Activated CD8-positive, alpha-beta memory T cell treated with anti-CD3 and anti-CD28 coated beads, Interleukin-2, amount 50 U/mL, for 24 hours (primary cell): ENCODE data around the gene MLEC.
"Not testable (repeated sequence)": the region's sequence is repeated elsewhere in the genome, so short reads cannot be mapped to it uniquely, and the experiment has no call there.

Experiments used
- DNase-seq: peaks from one replicate; pipeline ENCODE4 v3.0.0-alpha.2; 2020; ENCODE audit errors: extremely low read depth

MLEC gene

DNA sequence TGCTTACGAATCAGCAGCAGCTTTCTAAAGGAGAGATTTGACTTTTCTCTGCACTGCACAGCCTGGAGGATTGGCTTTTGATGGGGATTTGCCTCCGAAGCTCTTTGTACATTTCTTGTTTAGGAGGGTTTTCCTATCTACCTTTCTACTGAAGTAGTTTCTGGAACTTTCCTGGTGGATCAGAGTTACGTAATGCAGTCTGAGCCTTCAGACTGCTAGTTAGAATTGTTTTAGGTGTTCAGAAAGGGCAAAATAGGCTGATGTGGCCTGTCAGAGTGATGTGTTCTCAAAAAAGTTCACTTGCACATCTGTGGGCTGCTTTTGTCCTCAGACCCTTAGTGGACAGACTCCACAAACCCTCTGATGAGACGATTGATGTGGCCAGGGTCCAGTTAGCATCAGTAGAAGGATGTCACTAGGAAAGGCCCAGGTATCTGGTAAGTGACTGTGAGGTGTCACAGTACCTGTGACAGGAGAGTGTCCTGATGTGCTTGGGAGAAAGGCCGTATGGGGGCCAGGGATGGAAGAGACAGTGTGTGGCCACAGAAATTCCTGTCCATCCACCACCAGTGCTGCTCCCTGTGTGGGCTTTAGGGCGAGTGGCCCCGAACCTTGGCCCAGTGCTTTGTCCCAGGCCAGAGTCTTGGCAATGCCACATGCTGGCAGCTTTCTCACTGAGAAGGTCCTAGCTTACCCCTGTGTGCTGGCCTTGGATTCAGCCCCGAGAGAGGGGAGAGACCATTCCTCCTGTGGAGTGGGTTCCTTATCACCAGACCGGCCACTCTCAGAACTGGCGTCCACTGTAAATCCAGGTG lies 34.2 kb downstream of the MLEC start:
- no peak for DNase-seq

- no peak for DNase-seq
Measured at GRCh38 chr12:120721866-120722265, 34.9 kb downstream of the MLEC start.

DNA sequence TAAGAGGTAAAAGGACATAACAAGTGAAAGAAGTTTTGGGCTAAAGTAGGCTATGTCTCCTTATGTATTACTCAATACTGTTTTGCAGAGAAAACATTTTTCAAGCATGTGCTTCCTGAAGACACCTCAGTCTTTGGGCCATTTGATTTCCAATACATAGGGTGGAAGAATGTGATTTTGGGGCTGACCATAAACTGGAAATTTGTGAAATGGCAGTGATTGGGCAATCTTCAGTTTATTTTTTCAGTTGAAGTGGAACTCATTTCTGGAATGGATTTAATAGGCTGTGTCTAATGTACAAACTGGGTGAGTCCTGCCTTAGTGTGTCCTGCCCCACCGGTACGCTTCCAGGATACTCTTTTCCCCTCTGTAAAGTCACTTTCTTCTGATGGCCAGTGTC lies 35.8 kb downstream of the MLEC start:
- DNase-seq = no peak

GRCh38 chr12:120724720-120725119 lies 37.8 kb downstream of the MLEC start:
- no peak for DNase-seq

GRCh38 chr12:120725151-120725658 lies 38.3 kb downstream of the MLEC start:
- no peak for DNase-seq

DNA sequence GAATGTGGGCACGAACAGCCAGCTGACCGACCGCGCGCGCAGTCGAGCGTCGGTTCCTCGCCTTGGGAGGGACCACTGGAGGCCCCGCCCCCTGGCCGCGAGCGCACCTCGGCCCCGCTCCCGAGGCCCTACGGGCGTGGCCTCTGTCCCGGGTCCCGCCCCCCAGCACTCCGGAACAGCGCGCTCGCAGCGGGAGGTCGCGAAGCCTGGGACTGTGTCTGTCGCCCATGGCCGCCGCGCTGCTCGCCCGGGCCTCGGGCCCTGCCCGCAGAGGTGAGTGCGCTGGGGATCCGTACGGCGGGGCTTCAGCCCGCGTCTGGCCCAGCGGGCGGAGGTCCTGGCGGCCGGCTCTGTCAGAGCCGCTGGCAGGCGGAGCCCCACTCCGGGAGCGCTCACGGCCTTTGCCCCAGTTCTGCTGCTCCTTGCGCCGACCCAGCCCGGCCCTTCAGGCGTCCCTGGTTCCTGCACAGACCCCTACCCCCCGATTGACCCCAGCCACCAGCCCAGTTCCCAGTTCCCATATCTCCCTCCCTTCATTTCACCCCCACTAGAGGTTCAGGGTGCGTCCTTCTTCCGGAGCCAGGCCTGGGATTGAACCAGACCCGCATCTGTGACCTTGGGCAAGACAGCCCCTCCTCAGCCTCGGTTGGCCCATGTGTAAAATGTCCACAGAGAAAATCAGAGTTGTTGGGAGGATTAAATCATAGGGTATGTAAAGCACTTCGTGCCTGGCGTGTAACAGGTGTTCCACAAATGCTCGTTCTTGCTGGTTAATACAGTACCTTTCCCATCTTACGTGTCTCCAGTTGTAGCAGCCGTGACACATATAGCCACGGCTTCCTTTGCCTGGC lies 38.9 kb downstream of the MLEC start, which contains the start of gene ACADS:
TSS of gene ACADS (plus strand) at position 168 of the 851 bp plus-strand sequence. CDS start at position 228, 60 bp downstream.
- peak; percentile 58 for DNase-seq

DNA sequence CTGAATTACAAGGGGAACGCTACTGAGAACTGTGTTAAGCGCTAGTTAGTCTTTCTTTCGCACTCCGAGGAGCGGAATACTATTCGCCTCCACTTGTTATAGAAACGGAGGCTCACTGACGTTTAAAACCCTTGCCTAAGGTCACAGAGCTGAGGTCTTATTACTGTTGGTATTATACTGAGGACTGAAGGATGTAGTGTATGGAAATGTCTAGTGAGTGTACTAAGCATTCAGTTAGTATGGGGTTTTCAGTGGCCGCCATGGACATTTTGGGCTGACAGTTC lies 39.5 kb downstream of the MLEC start:
- no peak for DNase-seq

GRCh38 chr12:120726961-120727360 lies 40.0 kb downstream of the MLEC start:
- no peak for DNase-seq

GRCh38 chr12:120732198-120732597 lies 45.2 kb downstream of the MLEC start:
- DNase-seq = not testable (repeated sequence)

GRCh38 chr12:120733574-120733973 lies 46.6 kb downstream of the MLEC start:
- no peak for DNase-seq

DNA sequence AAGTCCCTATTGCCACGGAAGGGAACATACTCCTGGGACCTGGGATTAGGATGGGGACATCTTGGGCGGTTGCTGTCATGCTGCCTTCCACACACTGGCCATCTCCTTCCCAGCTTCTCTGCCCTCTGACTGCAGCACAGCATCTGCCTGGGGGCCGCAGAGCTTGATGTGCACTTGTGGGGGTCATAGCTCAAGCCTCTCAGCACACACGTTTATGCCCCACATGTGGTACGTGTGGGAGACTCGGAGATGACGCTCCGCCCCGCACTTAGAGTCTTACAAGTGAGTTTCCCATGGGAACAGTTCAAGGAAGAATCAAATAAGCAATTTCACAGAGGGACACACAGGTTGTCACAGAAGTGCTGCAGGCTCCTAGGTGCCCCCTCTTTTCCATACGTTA lies 47.3 kb downstream of the MLEC start:
- no peak for DNase-seq

GRCh38 chr12:120735181-120735580 lies 48.2 kb downstream of the MLEC start:
- no peak for DNase-seq

DNA sequence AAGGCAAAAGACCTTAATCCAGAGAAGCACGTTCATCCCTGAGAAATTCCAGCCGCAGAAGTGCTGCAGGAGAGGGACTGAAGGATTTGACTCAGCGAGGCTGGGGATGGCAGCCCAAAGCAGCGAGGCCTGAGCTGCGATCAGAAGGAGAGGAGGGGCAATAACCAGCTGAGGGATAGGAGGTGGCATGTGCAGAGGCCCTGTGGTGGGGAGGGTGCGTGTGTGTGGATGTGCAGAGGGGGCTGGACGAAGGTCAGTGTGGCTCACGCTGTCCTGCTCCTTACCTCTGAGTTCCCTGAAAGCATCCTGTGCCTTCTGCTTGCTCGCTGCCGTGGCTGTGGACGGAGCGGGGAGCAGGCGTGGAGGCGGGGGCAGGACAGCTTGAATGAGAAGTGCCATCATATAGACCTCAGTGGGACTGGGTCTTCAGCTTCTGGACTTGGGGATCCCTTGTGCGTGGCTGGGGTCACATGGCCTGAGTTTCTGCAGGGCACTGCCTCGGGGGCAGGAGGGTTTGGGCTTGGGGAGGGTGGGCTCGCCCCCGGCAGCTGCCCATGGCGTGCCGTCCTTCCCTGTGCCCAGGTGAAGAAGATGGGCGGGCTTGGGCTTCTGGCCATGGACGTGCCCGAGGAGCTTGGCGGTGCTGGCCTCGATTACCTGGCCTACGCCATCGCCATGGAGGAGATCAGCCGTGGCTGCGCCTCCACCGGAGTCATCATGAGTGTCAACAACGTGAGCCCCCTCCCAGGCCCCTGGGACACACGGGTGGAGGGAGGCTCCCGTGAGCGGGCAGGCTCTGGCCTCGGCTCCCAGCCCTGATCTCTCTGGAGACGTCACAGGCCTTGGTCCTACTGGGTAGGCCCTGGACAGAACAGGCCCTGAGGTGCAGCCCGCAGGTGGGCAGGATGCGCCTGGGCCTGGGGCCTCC lies 49.7 kb downstream of the MLEC start:
- no peak for DNase-seq

DNA sequence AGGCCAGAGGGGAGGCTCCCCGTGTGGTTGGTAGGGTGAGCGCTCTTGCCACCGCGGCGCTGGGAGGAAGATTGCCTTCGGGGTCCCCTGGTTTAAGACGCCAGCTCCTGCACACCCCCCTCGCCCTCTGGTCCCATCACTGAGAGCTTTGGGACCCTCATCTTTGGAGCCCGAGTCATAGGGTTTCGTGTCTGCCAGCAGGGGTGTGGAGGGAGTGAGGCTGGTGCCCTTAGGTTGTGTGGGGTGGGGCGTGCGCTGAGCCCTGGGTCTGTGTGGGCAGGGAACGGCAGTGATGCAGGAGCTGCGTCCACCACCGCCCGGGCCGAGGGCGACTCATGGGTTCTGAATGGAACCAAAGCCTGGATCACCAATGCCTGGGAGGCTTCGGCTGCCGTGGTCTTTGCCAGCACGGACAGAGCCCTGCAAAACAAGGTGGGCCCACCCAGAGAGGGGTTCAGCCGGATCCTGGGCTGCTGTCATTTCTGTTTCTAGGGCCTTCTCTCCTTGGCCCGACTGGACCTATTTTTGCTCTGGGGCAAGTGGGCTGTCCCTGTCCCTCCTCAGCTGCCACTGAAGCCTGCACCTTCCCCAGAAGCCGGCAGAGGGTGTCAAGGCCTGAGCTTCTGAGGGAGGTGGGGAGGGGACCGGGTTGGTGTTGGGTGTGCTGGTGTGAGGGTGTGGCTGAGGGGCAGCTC lies 50.8 kb downstream of the MLEC start:
- no peak for DNase-seq

GRCh38 chr12:120738252-120739030 lies 51.5 kb downstream of the MLEC start:
- DNase-seq = no peak

- DNase-seq = no peak
Measured at GRCh38 chr12:120739031-120739762, 52.2 kb downstream of the MLEC start.

GRCh38 chr12:120739821-120740613 lies 53.1 kb downstream of the MLEC start:
- no peak for DNase-seq

- no peak for DNase-seq
Measured at GRCh38 chr12:120740871-120741270, 53.9 kb downstream of the MLEC start.
